GM19467 (cell line): Measurements from ENCODE around the gene ZNF24.
A peak's percentile ranks its signal among the peaks of the same experiment; 100 is the strongest.

Experiments
- ATAC-seq: cut with Tn5 transposase; IDR thresholded peaks from one replicate; pipeline ENCODE4 v1.9.1; 2021; ENCODE audit warnings: mild to moderate bottlenecking, moderate library complexity; ENCODE audit not compliant: unreplicated experiment

Gene ZNF24

GRCh38 chr18:35303610-35304009, 40.6 kb downstream of the ZNF24 start:
- no peak for ATAC-seq

GRCh38 chr18:35296060-35296459, 48.2 kb downstream of the ZNF24 start:
- ATAC-seq = no peak

- ATAC-seq = no peak
Observed at GRCh38 chr18:35291166-35291565, 53.1 kb downstream of the ZNF24 start.

- ATAC-seq = peak; percentile 89
Observed at GRCh38 chr18:35290094-35290735, 54.0 kb downstream of the ZNF24 start, which contains the start of gene ZSCAN30. TSS of gene ZSCAN30 (minus strand) at chr18:35290229. CDS start at chr18:35264352, 25,877 bp downstream.

GRCh38 chr18:35289727-35290093, 54.5 kb downstream of the ZNF24 start:
- peak; percentile 25 for ATAC-seq

GRCh38 chr18:35289293-35289692, 54.9 kb downstream of the ZNF24 start:
- peak; percentile 4 for ATAC-seq

GRCh38 chr18:35284841-35285240, 59.4 kb downstream of the ZNF24 start:
- ATAC-seq = no peak

- no peak for ATAC-seq
Observed at GRCh38 chr18:35283923-35284794, 60.1 kb downstream of the ZNF24 start.

GRCh38 chr18:35282353-35282752, 61.9 kb downstream of the ZNF24 start:
- no peak for ATAC-seq
